ENCODE measurements around the gene TLE7.

GRCh38 chr16:71409011-71409775 is 32.7 kb downstream of the TLE7 start:
- no peak for TF ChIP-seq CTCF (conservative IDR thresholded peaks at IDR 0.05; ENCODE audit: low read depth in 2 of 2)
- no peak for TF ChIP-seq POLR2AphosphoS5 (IDR thresholded peaks at IDR 0.05; ENCODE audit: low read depth)
- TF ChIP-seq CREB1 (CRISPR knock-in tag; IDR thresholded peaks at IDR 0.05; ENCODE audit: low read depth), result no peak
- no peak for TF ChIP-seq JUNB (IDR thresholded peaks at IDR 0.05; ENCODE audit: unreplicated experiment)
- TF ChIP-seq EZH2phosphoT487 (IDR thresholded peaks at IDR 0.05; ENCODE audit: unreplicated experiment), result no peak

Data from GM23338 (cell line).